Type B pancreatic cell (in vitro differentiated cells): ENCODE results near the gene ASB2. TPM values are rescaled to one million over a fixed set of nuclear protein-coding genes. Genes with fewer than 3 reads are reported as not detected.

Source experiments
- DNase-seq: peaks from one replicate; pipeline ENCODE4 v3.0.0; 2021; ENCODE audit warnings: mixed read lengths; ENCODE audit not compliant: unreplicated experiment; ENCODE audit errors: extremely low spot score
- H3K27ac Mint-ChIP-seq: 2 replicates; pipeline ENCODE4 v1.8.0; 2021; ENCODE audit warnings: mild to moderate bottlenecking, mixed read lengths
- H3K27me3 Mint-ChIP-seq: 2 replicates; pipeline ENCODE4 v1.8.0; 2021; ENCODE audit warnings: mixed read lengths
- H3K36me3 Mint-ChIP-seq: 2 replicates; pipeline ENCODE4 v1.8.0; 2021; ENCODE audit warnings: mixed read lengths
- H3K4me1 Mint-ChIP-seq: one replicate; pipeline ENCODE4 v1.8.0; 2021; ENCODE audit warnings: mixed read lengths; ENCODE audit not compliant: unreplicated experiment
- H3K4me3 Mint-ChIP-seq: 2 replicates; pipeline ENCODE4 v1.8.0; 2021; ENCODE audit warnings: mild to moderate bottlenecking, mixed read lengths
- H3K9me3 Mint-ChIP-seq: 2 replicates; pipeline ENCODE4 v1.8.0; 2021; ENCODE audit warnings: mixed read lengths
- CTCF ChIP-seq: fragments of 200-600 bp; sonication (generic); conservative IDR thresholded peaks from 2 replicates; pipeline ENCODE4 v1.5.0; 2021; ENCODE audit warnings: antibody characterized with exemption, mild to moderate bottlenecking
- total RNA-seq: library from RNA; stranded (reverse); gene quantifications from 2 replicates; pipeline ENCODE4 v1.2.1, GENCODE V29; 2021; ENCODE audit warnings: low replicate concordance

The ASB2 gene
- total RNA-seq, 1 donor from 2014 or later: 0.60 TPM

DNA sequence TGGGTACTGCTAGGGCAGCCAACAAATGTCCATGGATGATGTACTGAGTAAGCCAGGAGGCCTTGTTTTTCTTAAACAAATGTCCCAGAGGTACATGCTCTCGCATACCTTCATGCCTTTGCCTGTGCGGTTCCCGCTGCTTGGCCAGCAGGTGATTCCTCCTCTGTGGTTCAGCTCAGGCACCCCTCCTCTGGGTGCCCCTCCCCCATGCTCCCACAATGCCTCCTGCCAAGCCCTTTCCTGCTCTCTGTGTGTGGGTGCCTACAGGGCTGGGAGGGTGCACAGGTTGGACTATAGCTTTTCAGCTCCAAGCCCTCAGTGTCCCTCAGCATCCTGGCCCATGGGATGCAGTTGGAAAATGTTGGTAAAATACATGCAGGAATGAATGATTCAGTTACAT is 23.5 kb downstream of the ASB2 start:
- Mint-ChIP-seq H3K27ac (no peak overlapping the region), H3K9me3 (no peaks in the 10 kb centered on the region), H3K36me3 (no peaks in the 10 kb centered on the region), H3K4me3 (no peak overlapping the region), H3K27me3 (no peaks in the 10 kb centered on the region), H3K4me1 (peaks cover 11% of the 10 kb centered on the region)
- no peak for TF ChIP-seq CTCF
- DNase-seq: no peak

- H3K4me3 Mint-ChIP-seq: no peak overlapping the region
- peaks cover 11% of the 10 kb centered on the region for H3K4me1 Mint-ChIP-seq
- no peaks in the 10 kb centered on the region for H3K9me3 Mint-ChIP-seq
- H3K27me3 Mint-ChIP-seq: no peaks in the 10 kb centered on the region
- no peak for DNase-seq
- H3K36me3 Mint-ChIP-seq: no peaks in the 10 kb centered on the region
- no peak for TF ChIP-seq CTCF
- no peak overlapping the region for H3K27ac Mint-ChIP-seq
Observed at GRCh38 chr14:93951635-93952540, 24.5 kb downstream of the ASB2 start.

GRCh38 chr14:93950948-93951634 is 25.3 kb downstream of the ASB2 start:
- Mint-ChIP-seq H3K36me3 (no peaks in the 10 kb centered on the region), H3K4me3 (no peak overlapping the region), H3K27me3 (peaks cover 5% of the 10 kb centered on the region), H3K4me1 (peaks cover 11% of the 10 kb centered on the region), H3K27ac (no peak overlapping the region), H3K9me3 (no peaks in the 10 kb centered on the region)
- TF ChIP-seq CTCF: no peak
- DNase-seq: no peak

- Mint-ChIP-seq H3K4me3 (no peak overlapping the region), H3K9me3 (no peaks in the 10 kb centered on the region), H3K4me1 (peaks cover 4% of the 10 kb centered on the region), H3K36me3 (no peaks in the 10 kb centered on the region), H3K27me3 (peaks cover 6% of the 10 kb centered on the region), H3K27ac (no peak overlapping the region)
- no peak for DNase-seq
- TF ChIP-seq CTCF: no peak
Observed at GRCh38 chr14:93949511-93950075, 26.8 kb downstream of the ASB2 start.

DNA sequence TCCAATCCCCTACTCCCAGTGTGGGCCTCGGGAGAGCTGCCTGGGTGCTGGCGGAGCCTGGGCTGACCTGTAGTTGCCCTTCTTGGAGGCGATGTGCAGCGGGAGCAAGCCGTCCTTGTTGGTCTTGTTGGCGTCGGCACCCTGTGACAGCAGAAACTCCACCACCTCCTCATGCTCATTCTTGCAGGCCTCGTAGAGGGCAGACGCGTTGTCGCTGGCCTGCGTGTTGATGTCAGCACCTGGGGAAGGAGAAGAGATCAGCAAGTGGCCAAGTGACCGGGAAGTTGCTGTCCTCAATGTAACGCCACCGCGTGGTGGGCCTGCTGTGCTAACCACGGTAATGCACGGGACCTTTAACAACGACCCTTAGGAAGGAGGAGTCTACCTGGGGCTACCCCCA is 29.1 kb downstream of the ASB2 start:
- DNase-seq: no peak
- H3K4me3 Mint-ChIP-seq: no peak overlapping the region
- H3K27me3 Mint-ChIP-seq: peaks cover 6% of the 10 kb centered on the region
- no peak overlapping the region for H3K27ac Mint-ChIP-seq
- H3K9me3 Mint-ChIP-seq: no peaks in the 10 kb centered on the region
- no peak for TF ChIP-seq CTCF
- no peaks in the 10 kb centered on the region for H3K36me3 Mint-ChIP-seq
- H3K4me1 Mint-ChIP-seq: no peaks in the 10 kb centered on the region
